NCI-H524 treated with DMSO at 0.1 percent for 48 hours (cell line): Measurements from ENCODE around the gene KDM2B.
"Not testable (repeated sequence)": the region's sequence is repeated elsewhere in the genome, so short reads cannot be mapped to it uniquely, and the experiment has no call there.

ENCODE experiments used
- DNase-seq: peaks from one replicate; lab custom pipeline; 2025; lab: John Stamatoyannopoulos, UW

Gene KDM2B

GRCh38 chr12:121583334-121583661, 2.5 kb upstream of the KDM2B start:
- DNase-seq = not testable (repeated sequence)

- DNase-seq = no peak
These were observed 1.9 kb upstream of the KDM2B start for GRCh38 chr12:121582583-121583333.

- no peak for DNase-seq
These were observed 1.0 kb upstream of the KDM2B start for GRCh38 chr12:121581686-121582429.

GRCh38 chr12:121579981-121580868, 598 bp downstream of the KDM2B start:
- peak; percentile 14 for DNase-seq

- no peak for DNase-seq
These were observed 1.5 kb downstream of the KDM2B start for GRCh38 chr12:121579190-121579791.

- DNase-seq = no peak
These were observed 2.3 kb downstream of the KDM2B start for GRCh38 chr12:121578230-121579189.

- no peak for DNase-seq
These were observed 3.2 kb downstream of the KDM2B start for GRCh38 chr12:121577443-121578180.

- DNase-seq = no peak
These were observed 3.9 kb downstream of the KDM2B start for GRCh38 chr12:121576851-121577391.

GRCh38 chr12:121575952-121576625, 4.7 kb downstream of the KDM2B start:
- no peak for DNase-seq

- DNase-seq = no peak
These were observed 5.8 kb downstream of the KDM2B start for GRCh38 chr12:121575051-121575450.

- no peak for DNase-seq
These were observed 6.8 kb downstream of the KDM2B start for GRCh38 chr12:121574025-121574424.

- no peak for DNase-seq
These were observed 8.9 kb downstream of the KDM2B start for GRCh38 chr12:121571920-121572319.

- DNase-seq = no peak
These were observed 10.1 kb downstream of the KDM2B start for GRCh38 chr12:121570467-121571283.

GRCh38 chr12:121568971-121569751, 11.7 kb downstream of the KDM2B start:
- no peak for DNase-seq

GRCh38 chr12:121568518-121568917, 12.3 kb downstream of the KDM2B start:
- DNase-seq = no peak

- no peak for DNase-seq
These were observed 15.7 kb downstream of the KDM2B start for GRCh38 chr12:121565076-121565475.

GRCh38 chr12:121562488-121562887, 18.3 kb downstream of the KDM2B start:
- DNase-seq = no peak

- DNase-seq = no peak
These were observed 19.8 kb downstream of the KDM2B start for GRCh38 chr12:121561009-121561395.
